Esophagus squamous epithelium (tissue), 5 donors: ENCODE data around the gene IL6R. TPM values are rescaled to one million over a fixed set of nuclear protein-coding genes. Genes with fewer than 3 reads are reported as not detected.

ENCODE experiments used
- DNase-seq: peaks from one replicate; lab custom pipeline; 2025; lab: John Stamatoyannopoulos, UW
- H3K27ac ChIP-seq, 4 donors: fragments of 200-600 bp; sonication (generic); one replicate each; pipeline ENCODE4 v1.5.1; 2016 to 2019; ENCODE audit warnings: mild to moderate bottlenecking in 1 of 4
- H3K27me3 ChIP-seq, 4 donors: fragments of 200-600 bp; sonication (generic); 1 replicate in 3 of 4; 2 replicates in 1 of 4; pipeline versions ENCODE4 v1.5.1 to v1.6.0; 2017 to 2021; ENCODE audit warnings: antibody characterized with exemption in 1 of 4
- H3K36me3 ChIP-seq, 3 donors: fragments of 200-600 bp; sonication (generic); one replicate each; pipeline ENCODE4 v1.5.1; 2016 to 2019
- H3K4me1 ChIP-seq, 3 donors: fragments of 200-600 bp; sonication (generic); one replicate each; pipeline ENCODE4 v1.5.1; 2017 to 2019
- H3K4me3 ChIP-seq, 4 donors: fragments of 200-600 bp; sonication (generic); 1 replicate in 3 of 4; 2 replicates in 1 of 4; pipeline ENCODE4 v1.5.1; 2016 to 2019; ENCODE audit warnings: mild to moderate bottlenecking in 2 of 4, moderate library complexity in 1 of 4
- H3K9me3 ChIP-seq, 3 donors: fragments of 200-600 bp; sonication (generic); one replicate each; pipeline ENCODE4 v1.5.1; 2016 to 2019
- CTCF ChIP-seq, 6 experiments: fragments of 450-650 bp in 4 of 6; fragments of 200-600 bp in 2 of 6; sonication (generic) in 2 of 6; IDR thresholded peaks; one replicate each; pipeline ENCODE4 v1.5.1; 2016 to 2019; ENCODE audit warnings: antibody characterized with exemption in 6 of 6, mild to moderate bottlenecking in 4 of 6, moderate library complexity in 4 of 6
- POLR2A ChIP-seq, 4 donors: fragments of 450-650 bp; IDR thresholded peaks; one replicate each; pipeline ENCODE4 v1.6.1; 2017; ENCODE audit warnings: antibody characterized with exemption in 4 of 4, mild to moderate bottlenecking in 4 of 4, moderate library complexity in 3 of 4
- WGBS, 2 donors: methylation state at CpG; one replicate each; pipeline ENCODE4 v1.1.5; 2018; 5-methylcytosine and 5-hydroxymethylcytosine counted together
- intact Hi-C: fragments of 100-400 bp; cut with DNase I; formaldehyde crosslinking; loops from one replicate; pipeline ENCODE4 v1.15.0; 2022
- total RNA-seq, 4 donors: library from RNA; depleted of rRNA; stranded (reverse); fragments of >200 nt; gene quantifications; one replicate each; pipeline ENCODE4 v1.1.0, GENCODE V29; 2016
- donor health status: DM: yes; HTN: yes; CAD: no.

Gene IL6R
- total RNA-seq, 4 donors from 2014 or later, result 6.4 to 47.7 (median 8.1) TPM

DNA sequence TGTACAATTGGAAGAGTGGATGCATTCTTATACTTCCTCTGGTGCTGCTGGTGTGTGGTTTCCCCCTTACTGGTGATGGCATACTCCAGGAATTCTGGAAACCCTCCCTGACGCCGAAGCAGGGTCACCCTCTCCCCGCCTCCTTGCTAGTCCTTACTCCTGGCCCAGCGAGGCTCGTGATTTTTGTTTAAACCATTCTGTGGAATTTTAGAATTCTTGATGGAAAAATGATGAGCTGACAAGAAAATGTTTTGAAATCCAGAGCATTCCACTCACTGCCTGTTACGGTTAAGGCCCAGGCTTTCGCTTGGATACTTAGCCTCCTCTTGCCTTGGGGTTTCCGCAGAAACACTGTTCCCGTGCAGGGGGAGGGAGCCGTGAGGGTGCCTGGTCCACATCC, 41.1 kb downstream of the IL6R start:
- no peak for DNase-seq
- peaks cover 0 to 67% (median 14%) of the 10 kb centered on the region in 3 donors for H3K36me3 ChIP-seq
- peak overlapping the region; percentile 28 to 84 (median 77) for H3K27ac ChIP-seq
- TF ChIP-seq POLR2A (IDR thresholded peaks at IDR 0.05) (no peak), CTCF (IDR thresholded peaks at IDR 0.05) (no peak)
- no peaks in the 10 kb centered on the region for H3K27me3 ChIP-seq
- peaks cover 7 to 65% (median 18%) of the 10 kb centered on the region in 3 donors for H3K4me1 ChIP-seq
- intact Hi-C loops, result no loop called here
- no peaks in the 10 kb centered on the region for H3K9me3 ChIP-seq
- no peak overlapping the region for H3K4me3 ChIP-seq
- WGBS, 2 donors, result 49 to 85% methylated on average over 10 of the region's 10 CpGs

DNA sequence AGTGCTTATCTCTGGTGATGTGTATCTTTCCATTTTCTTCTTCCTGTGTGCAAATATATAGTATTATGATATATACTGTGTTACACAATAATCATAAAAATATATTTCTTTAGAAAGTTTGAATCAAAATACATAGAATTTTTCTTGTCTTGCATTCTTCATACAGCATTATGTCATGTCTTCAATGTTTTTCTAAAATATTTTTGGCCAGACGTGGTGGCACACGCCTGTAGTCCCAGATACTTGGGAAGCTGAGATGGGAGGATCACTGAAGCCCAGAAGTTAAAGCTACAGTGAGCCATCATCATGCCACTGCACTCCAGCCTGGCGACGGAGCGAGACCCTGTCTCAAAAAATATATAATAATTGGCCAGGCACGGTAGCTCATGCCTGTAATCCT, 41.6 kb downstream of the IL6R start:
- Histone ChIP-seq H3K4me1 (peaks cover 7 to 60% (median 18%) of the 10 kb centered on the region in 3 donors), H3K27me3 (no peaks in the 10 kb centered on the region), H3K36me3 (peaks cover 0 to 68% (median 19%) of the 10 kb centered on the region in 3 donors), H3K4me3 (no peak overlapping the region), H3K9me3 (no peaks in the 10 kb centered on the region), H3K27ac (peak overlapping the region in 3 of 4 donors; percentile 7 to 79 (median 39))
- no peak for TF ChIP-seq POLR2A (IDR thresholded peaks at IDR 0.05)
- TF ChIP-seq CTCF (IDR thresholded peaks at IDR 0.05), result no peak
- intact Hi-C loops, result no loop called here
- DNase-seq, result no peak
- 79 to 90% methylated on average over 6 of the region's 6 CpGs for WGBS, 2 donors

- intact Hi-C loops, result no loop called here
- Histone ChIP-seq H3K9me3 (no peaks in the 10 kb centered on the region), H3K27ac (peak overlapping the region in 2 of 4 donors; percentile 28 to 50), H3K4me3 (no peak overlapping the region), H3K36me3 (peaks cover 0 to 72% (median 19%) of the 10 kb centered on the region in 3 donors), H3K4me1 (peaks cover 10 to 58% (median 27%) of the 10 kb centered on the region in 3 donors), H3K27me3 (no peaks in the 10 kb centered on the region)
- 75 to 94% methylated on average over 4 to 7 of the region's 7 CpGs for WGBS, 2 donors
- DNase-seq, result no peak
- TF ChIP-seq POLR2A (IDR thresholded peaks at IDR 0.05) (no peak), CTCF (IDR thresholded peaks at IDR 0.05) (no peak)
Measured at GRCh38 chr1:154448331-154448811, 43.2 kb downstream of the IL6R start.

- no peak for DNase-seq
- Histone ChIP-seq H3K27me3 (no peaks in the 10 kb centered on the region), H3K9me3 (no peaks in the 10 kb centered on the region), H3K36me3 (peaks cover 0 to 82% (median 28%) of the 10 kb centered on the region in 3 donors), H3K27ac (peak overlapping the region in 3 of 4 donors; percentile 40 to 65 (median 42)), H3K4me3 (no peak overlapping the region), H3K4me1 (peaks cover 7 to 27% (median 16%) of the 10 kb centered on the region in 3 donors)
- WGBS, 2 donors, result 74 to 95% methylated on average over 4 to 5 of the region's 5 CpGs
- no peak for TF ChIP-seq POLR2A (IDR thresholded peaks at IDR 0.05)
- TF ChIP-seq CTCF (IDR thresholded peaks at IDR 0.05), result no peak
- intact Hi-C loops, result no loop called here
Measured at GRCh38 chr1:154453161-154453560, 48.0 kb downstream of the IL6R start.

GRCh38 chr1:154453574-154454352, 48.6 kb downstream of the IL6R start:
- H3K4me3 ChIP-seq, result no peak overlapping the region
- intact Hi-C loops, result no loop called here
- H3K27ac ChIP-seq, result peak overlapping the region; percentile 5 to 65 (median 42)
- no peaks in the 10 kb centered on the region for H3K27me3 ChIP-seq
- 34 to 44% methylated on average over 4 to 5 of the region's 5 CpGs for WGBS, 2 donors
- H3K4me1 ChIP-seq, result peaks cover 7 to 22% (median 16%) of the 10 kb centered on the region in 3 donors
- H3K36me3 ChIP-seq, result peaks cover 0 to 81% (median 25%) of the 10 kb centered on the region in 3 donors
- TF ChIP-seq POLR2A (IDR thresholded peaks at IDR 0.05) (no peak), CTCF (IDR thresholded peaks at IDR 0.05) (no peak)
- no peak for DNase-seq
- H3K9me3 ChIP-seq, result no peaks in the 10 kb centered on the region
